Left cardiac atrium (tissue), 4 donors: ENCODE data around the gene DHCR24. TPM values are rescaled to one million over a fixed set of nuclear protein-coding genes. Genes with fewer than 3 reads are reported as not detected.
A peak's percentile ranks its signal among the peaks of the same experiment; 100 is the strongest.

ENCODE experiments used
- ATAC-seq, 2 donors: fragments of 200-7000 bp; cut with Tn5 transposase; one replicate each; pipeline ENCODE4 v1.9.1; 2020; ENCODE audit warnings: mild to moderate bottlenecking in 2 of 2, moderate library complexity in 2 of 2
- DNase-seq: peaks from one replicate; pipeline ENCODE4 v3.0.0-alpha.2; 2020
- intact Hi-C, 2 donors: fragments of 100-400 bp; cut with DNase I; formaldehyde crosslinking; loops; one replicate each; pipeline versions ENCODE4 v1.14.1 to v1.15.1; 2022 to 2023
- total RNA-seq, 2 donors: library from RNA; stranded (reverse); fragmentation: NEBNext Ultra II Directional; extraction: Animal tissue kit (Norgen Biotek cat#: 25700); gene quantifications; one replicate each; pipeline ENCODE4 v1.2.1, GENCODE V29; 2021
- donor health status: DM: no; HTN: yes; CAD: no.
- donor health status: DM: no; HTN: yes; CAD: no; lungs with severe emphysema.
- donor health status: DM: yes; HTN: yes; CAD: no.
- donor health status: Dilated cardiomyopathy.

Gene DHCR24
- total RNA-seq, 2 donors from 2014 or later, result 54.7 to 55.4 TPM

DNA sequence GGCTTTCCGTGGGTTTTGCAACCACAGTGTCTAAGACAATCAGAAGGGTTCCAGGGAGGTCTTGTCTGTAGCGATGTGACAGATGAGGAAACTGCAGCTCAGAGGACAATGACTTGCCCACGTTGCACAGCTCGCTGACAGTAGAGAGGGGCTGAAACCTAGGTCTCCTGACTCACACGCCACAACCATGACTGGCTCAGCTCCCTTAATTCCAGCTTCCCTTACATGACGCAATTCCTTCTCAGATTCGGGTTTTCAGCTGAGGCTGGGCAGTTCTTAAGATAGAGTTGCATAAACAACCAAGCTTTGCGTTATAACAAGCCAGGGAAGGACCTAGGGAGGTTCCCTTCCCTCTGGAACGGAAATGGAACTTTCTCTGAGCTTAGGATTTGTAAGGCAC is 36.3 kb downstream of the DHCR24 start:
- intact Hi-C loops, result no loop called here
- DNase-seq, result no peak
- peak; percentile 67 to 68 for ATAC-seq

- no peak for DNase-seq
- ATAC-seq, result no peak
- intact Hi-C loops, result no loop called here
Measured at GRCh38 chr1:54850069-54850730, 36.8 kb downstream of the DHCR24 start.

GRCh38 chr1:54849219-54850068 is 37.6 kb downstream of the DHCR24 start:
- DNase-seq, result no peak
- ATAC-seq, result no peak
- intact Hi-C loops, result no loop called here

- intact Hi-C loops, result no loop called here
- ATAC-seq, result no peak
- DNase-seq, result no peak
Measured at GRCh38 chr1:54848134-54848948, 38.7 kb downstream of the DHCR24 start.

DNA sequence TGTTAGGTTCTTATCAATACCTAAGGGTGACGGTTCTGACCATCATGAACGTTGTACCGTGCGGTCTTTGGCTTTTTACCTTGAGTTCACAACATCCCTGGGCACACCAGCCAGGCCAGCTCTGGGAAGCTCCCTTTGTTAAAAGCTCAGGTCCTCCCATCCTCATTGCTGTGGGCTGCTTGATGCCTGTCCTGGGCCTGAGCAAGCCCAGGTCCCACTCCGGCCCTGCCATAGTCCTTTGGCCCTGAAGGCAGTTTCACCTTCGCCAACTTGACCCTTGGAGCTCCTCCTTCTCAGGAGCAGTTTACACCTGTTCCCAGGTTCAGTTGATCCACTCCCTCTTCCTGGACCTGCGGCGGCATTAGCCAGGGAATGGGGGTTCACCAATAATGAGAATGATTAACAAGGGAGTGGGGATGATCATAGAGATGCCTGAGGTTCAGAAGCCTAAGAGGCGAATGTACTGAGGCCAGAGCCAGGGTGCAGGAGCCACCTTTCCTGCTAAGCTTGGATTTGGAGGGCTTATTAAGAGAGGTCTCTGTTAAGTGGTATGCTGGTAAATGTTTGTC is 40.2 kb downstream of the DHCR24 start:
- no peak for ATAC-seq
- no peak for DNase-seq
- intact Hi-C loops, result no loop called here

GRCh38 chr1:54846301-54846700 is 40.7 kb downstream of the DHCR24 start:
- intact Hi-C loops, result no loop called here
- no peak for DNase-seq
- ATAC-seq, result no peak

GRCh38 chr1:54845772-54846171 is 41.2 kb downstream of the DHCR24 start:
- no peak for ATAC-seq
- DNase-seq, result no peak
- intact Hi-C loops, result no loop called here

DNA sequence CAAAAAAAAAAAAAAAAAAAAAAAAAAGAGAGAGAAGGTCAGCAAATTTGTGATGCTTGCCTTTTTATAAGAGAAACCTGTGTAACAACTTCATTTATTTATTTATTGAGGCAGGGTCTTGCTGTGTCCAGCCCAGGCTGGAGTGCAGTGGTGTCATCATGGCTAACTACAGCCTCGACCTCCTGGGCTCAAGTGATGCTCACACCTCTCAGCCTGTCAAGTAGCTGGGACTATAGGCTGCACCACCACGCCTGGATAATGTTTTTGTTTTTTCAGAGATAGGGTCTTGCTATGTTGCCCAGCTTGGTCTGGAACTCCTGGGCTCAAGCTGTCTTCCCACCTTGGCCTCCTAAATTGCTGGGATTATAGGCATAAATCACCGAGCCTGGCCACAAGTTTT is 42.4 kb downstream of the DHCR24 start:
- ATAC-seq (no peak), DNase-seq (no peak)
- intact Hi-C loops, result no loop called here

- intact Hi-C loops, result no loop called here
- DNase-seq, result no peak
- ATAC-seq, result no peak
Measured at GRCh38 chr1:54843449-54843848, 43.5 kb downstream of the DHCR24 start.

- ATAC-seq (no peak), DNase-seq (no peak)
- intact Hi-C loops, result no loop called here
Measured at GRCh38 chr1:54842963-54843362, 44.0 kb downstream of the DHCR24 start.

DNA sequence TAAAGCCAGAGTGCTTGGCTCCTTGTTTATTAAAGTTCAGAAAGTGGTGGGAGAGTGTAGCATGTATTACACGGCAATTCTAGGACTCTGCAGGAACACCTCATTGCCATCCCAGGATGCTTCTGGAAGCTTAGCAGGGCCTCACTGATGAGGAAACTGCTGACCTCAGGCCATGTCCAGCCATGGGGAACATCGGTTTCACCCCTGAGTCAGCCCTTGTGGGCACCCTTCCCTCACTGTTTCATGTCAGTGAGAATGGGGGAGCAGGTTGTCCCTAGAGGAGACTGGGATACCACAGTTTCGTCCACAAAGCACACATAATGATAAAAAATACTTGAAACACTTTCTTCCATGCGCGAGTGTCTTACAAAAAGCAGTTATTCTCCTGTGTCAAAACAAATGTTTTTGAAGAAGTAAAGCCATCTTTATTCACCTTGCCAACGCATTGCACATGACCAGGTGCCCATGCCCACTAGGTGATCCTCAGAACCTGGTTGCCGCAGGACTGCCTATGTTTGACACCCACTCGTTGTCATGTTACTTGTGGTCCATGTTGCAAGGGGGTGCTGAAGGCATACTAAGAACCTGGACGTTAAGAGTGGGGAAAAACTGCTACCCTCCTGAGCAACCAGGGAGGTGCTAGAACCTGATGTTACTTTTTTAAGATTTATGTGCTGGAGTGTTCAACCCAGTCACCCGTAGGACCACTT is 44.6 kb downstream of the DHCR24 start:
- intact Hi-C loops, result no loop called here
- DNase-seq (no peak), ATAC-seq (no peak)

DNA sequence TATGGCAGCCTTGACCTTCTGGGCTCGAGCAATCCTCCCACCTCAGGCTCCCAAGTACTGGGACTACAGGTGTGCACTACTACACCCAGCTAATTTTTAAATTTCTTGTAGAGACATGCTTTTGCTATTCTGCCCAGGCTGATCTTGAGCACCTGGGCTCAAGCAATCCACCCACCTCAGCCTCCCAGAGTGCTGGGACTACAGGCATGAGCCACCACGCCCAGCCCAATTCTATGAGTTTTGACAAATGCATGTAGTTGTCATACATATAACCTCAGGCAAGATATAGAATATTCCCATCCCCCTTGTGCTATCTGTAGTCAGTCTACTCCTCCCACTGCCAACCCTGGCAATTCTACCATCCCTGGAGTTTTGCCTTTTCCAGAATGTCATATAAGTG is 47.2 kb downstream of the DHCR24 start:
- ATAC-seq, result no peak
- intact Hi-C loops, result no loop called here
- no peak for DNase-seq

DNA sequence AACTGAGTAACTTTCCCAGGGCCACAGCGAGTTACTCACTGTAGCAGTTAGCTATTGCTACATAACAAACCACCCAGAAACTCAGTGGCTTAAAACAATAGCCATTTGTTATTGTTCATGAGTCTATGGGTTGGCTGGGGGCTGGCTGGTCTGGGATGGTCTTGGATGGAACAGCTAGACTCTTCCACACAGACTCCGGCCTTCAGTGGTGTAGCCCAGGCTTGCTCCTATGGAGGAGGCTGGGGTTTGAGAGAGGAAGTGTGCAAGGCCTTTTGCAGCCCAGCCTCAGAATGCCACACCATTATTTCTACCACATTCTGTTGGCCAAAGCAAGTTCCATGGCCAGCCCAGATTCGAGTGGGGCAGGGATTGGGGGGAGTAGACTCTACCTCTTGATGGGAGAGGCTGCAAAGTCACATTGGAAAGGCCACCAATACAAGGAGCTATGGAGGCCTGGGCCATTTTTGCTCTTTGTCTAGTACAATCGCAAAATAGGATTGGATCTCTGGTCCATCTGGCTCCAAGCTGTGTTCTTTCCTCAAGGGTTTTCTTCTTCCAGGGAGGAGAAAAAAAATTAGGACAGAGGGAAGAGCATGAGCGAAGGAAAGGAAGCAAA is 48.3 kb downstream of the DHCR24 start:
- intact Hi-C loops, result no loop called here
- ATAC-seq (no peak), DNase-seq (no peak)

GRCh38 chr1:54837002-54837853 is 49.8 kb downstream of the DHCR24 start:
- intact Hi-C loops, result no loop called here
- ATAC-seq, result no peak
- DNase-seq, result no peak

DNA sequence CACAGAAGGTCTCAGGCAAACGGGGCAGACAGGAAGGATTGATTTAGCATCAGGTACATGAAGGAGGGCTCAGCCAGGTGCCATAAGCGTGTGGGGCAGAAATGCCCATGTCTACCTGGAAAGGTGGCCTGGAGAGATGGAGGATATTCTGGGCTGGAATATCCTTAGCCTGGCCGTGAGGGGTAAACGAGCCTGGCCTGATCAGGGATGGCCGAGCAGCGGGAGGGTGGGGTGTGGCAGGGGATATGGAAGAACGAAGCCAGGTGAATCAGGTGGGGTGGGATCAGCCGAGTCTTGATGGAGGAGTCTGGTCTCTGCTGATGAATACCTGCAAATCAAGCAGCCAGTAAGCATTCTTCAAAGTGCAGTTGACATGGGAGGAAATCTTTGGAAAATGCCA is 50.4 kb downstream of the DHCR24 start:
- intact Hi-C loops, result no loop called here
- ATAC-seq (no peak), DNase-seq (no peak)

- ATAC-seq (no peak), DNase-seq (no peak)
- intact Hi-C loops, result no loop called here
Measured at GRCh38 chr1:54835970-54836369, 51.0 kb downstream of the DHCR24 start.

GRCh38 chr1:54835131-54835898 is 51.7 kb downstream of the DHCR24 start:
- intact Hi-C loops, result no loop called here
- no peak for DNase-seq
- ATAC-seq, result no peak
